Endothelial cell of umbilical vein (primary cell): ENCODE results near the gene NFKB2. TPM values are rescaled to one million over a fixed set of nuclear protein-coding genes. Genes with fewer than 3 reads are reported as not detected.

Experiments used
- BruUV-seq: library from RNA; stranded (reverse); fragments of 400-500 nt; replicated peaks from 2 replicates; lab custom pipeline; 2021; lab: Mats Ljungman, UMichigan
- CTCF ChIA-PET: fragments of 300-600, 350-600 bp; sonication (Branson Sonifier 250); formaldehyde crosslinking; loops from one replicate; lab custom pipeline; 2021; ENCODE audit warnings: antibody characterized with exemption, inconsistent platforms; lab: Charles Lee
- POLR2A ChIA-PET: fragments of 300-600, 350-600 bp; sonication (Branson Sonifier 250); formaldehyde crosslinking; loops from one replicate; lab custom pipeline; 2021; ENCODE audit warnings: antibody characterized with exemption, inconsistent platforms; lab: Charles Lee
- DNase-seq: peaks from one replicate; pipeline ENCODE4 v3.0.0-alpha.2; 2011; ENCODE audit warnings: low read depth, low spot score
- FAIRE-seq: peaks from 2 replicates; lab custom pipeline; 2011; peaks lifted over from hg19 to GRCh38; lab: Jason Lieb, UNC
- H2AFZ ChIP-seq: 2 replicates; pipeline ENCODE4 v1.6.0; 2012; ENCODE audit warnings: low read depth, low read length, control low read depth, inconsistent platforms
- H3K27ac ChIP-seq: 2 replicates; pipeline ENCODE4 v1.5.1; 2011; ENCODE audit warnings: low read depth, mild to moderate bottlenecking, control low read depth, low read length, moderate library complexity; ENCODE audit not compliant: insufficient read depth
- H3K27me3 ChIP-seq, 2 experiments: 2 replicates each; pipeline versions ENCODE4 v1.6.0 to v1.6.1; 2011; ENCODE audit warnings: low read length in 2 of 2, mixed read lengths in 1 of 2; ENCODE audit not compliant: control insufficient read depth in 2 of 2, insufficient read depth in 2 of 2
- H3K36me3 ChIP-seq, 2 experiments: 2 replicates in 1 of 2; 3 replicates in 1 of 2; pipeline ENCODE4 v1.5.1; 2011; ENCODE audit warnings: low read length in 2 of 2, mild to moderate bottlenecking in 1 of 2, moderate library complexity in 1 of 2; ENCODE audit not compliant: control insufficient read depth in 2 of 2, insufficient read depth in 2 of 2; ENCODE audit errors: extremely low read depth in 1 of 2
- H3K4me1 ChIP-seq: 3 replicates; pipeline ENCODE4 v1.5.1; 2011; ENCODE audit warnings: mild to moderate bottlenecking, low read length; ENCODE audit not compliant: control insufficient read depth, insufficient read depth; ENCODE audit errors: extremely low read depth
- H3K4me2 ChIP-seq: 2 replicates; pipeline ENCODE4 v1.6.1; 2011; ENCODE audit warnings: low read length, control low read depth, mixed read lengths; ENCODE audit not compliant: insufficient read depth
- H3K4me3 ChIP-seq, 3 experiments: fragments of 200-600 bp in 1 of 3; sonication (generic), shearing (Covaris generic) in 1 of 3; replicated peaks in 1 of 3; 2 replicates each; pipeline ENCODE4 v1.5.1; 2011 to 2016; ENCODE audit warnings: control low read depth in 3 of 3, low read length in 3 of 3, mild to moderate bottlenecking in 2 of 3, inconsistent platforms in 1 of 3, low read depth in 1 of 3, moderate library complexity in 1 of 3; ENCODE audit not compliant: insufficient read depth in 1 of 3
- H3K79me2 ChIP-seq: 2 replicates; pipeline ENCODE4 v1.6.0; 2012; ENCODE audit warnings: low read length, inconsistent platforms; ENCODE audit not compliant: control insufficient read depth, insufficient read depth
- H3K9ac ChIP-seq: replicated peaks from 2 replicates; pipeline ENCODE3; 2011; ENCODE audit warnings: low read length, control low read depth; ENCODE audit not compliant: insufficient read depth; ENCODE audit errors: extremely low read depth
- H3K9me1 ChIP-seq: replicated peaks from 3 replicates; pipeline ENCODE4 v1.6.0; 2011; ENCODE audit warnings: mild to moderate bottlenecking, low read length; ENCODE audit not compliant: control insufficient read depth, insufficient read depth; ENCODE audit errors: extremely low read depth
- H3K9me3 ChIP-seq: replicated peaks from 2 replicates; pipeline ENCODE4 v1.5.1; 2012; ENCODE audit warnings: low read length, inconsistent platforms; ENCODE audit not compliant: control insufficient read depth, insufficient read depth
- H4K20me1 ChIP-seq: replicated peaks from 2 replicates; pipeline ENCODE3; 2011; ENCODE audit warnings: mild to moderate bottlenecking, low read length; ENCODE audit not compliant: control insufficient read depth, insufficient read depth; ENCODE audit errors: extremely low read depth
- FOS ChIP-seq: IDR thresholded peaks from 2 replicates; pipeline ENCODE4 v1.6.1; 2011; ENCODE audit warnings: mild to moderate bottlenecking, low read length, moderate library complexity, borderline replicate concordance; ENCODE audit not compliant: insufficient read depth
- GATA2 ChIP-seq: IDR thresholded peaks from 2 replicates; pipeline ENCODE4 v1.7.0; 2011; ENCODE audit warnings: low read depth, mild to moderate bottlenecking, moderate library complexity, mixed read lengths, low read length; ENCODE audit not compliant: insufficient read length, insufficient read depth
- JUN ChIP-seq: IDR thresholded peaks from 2 replicates; pipeline ENCODE4 v1.6.1; 2011; ENCODE audit warnings: borderline replicate concordance, low read depth; ENCODE audit not compliant: insufficient read length, insufficient read depth
- MYC ChIP-seq: IDR thresholded peaks from one replicate; pipeline ENCODE4 v1.6.1; 2011; ENCODE audit warnings: mild to moderate bottlenecking, low read depth, low read length
- POLR2A ChIP-seq: IDR thresholded peaks from 2 replicates; pipeline ENCODE4 v1.6.1; 2012; ENCODE audit warnings: low read depth, mild to moderate bottlenecking, control low read depth, low read length
- POLR2AphosphoS5 ChIP-seq: IDR thresholded peaks from 2 replicates; pipeline ENCODE4 v1.6.1; 2012; ENCODE audit warnings: low read depth, mild to moderate bottlenecking, control low read depth, low read length, moderate library complexity; ENCODE audit not compliant: insufficient read depth
- dilution Hi-C: fragments of 300-500 bp; cut with MboI; formaldehyde crosslinking; loops from one replicate; pipeline ENCODE4 v1.15.0; 2019; ENCODE audit warnings: low sequenced_read_pairs; ENCODE audit not compliant: extremely low pct_ligation_motif_present
- intact Hi-C: fragments of 100-400 bp; cut with micrococcal nuclease; formaldehyde crosslinking; loops from one replicate; pipeline ENCODE4 v1.10.0; 2022
- polyA plus RNA-seq, 4 experiments: library from polyadenylated mRNA; depleted of rRNA in 3 of 4; stranded (reverse) in 3 of 4; unstranded in 1 of 4; fragments of >200 nt; gene quantifications; 2 replicates each; pipeline versions ENCODE4 v1.2.1 to v1.2.3, GENCODE V29; 2011 to 2012; ENCODE audit warnings: missing spikeins in 1 of 4
- total RNA-seq: library from RNA; stranded (reverse); gene quantifications from 2 replicates; pipeline ENCODE4 v1.2.3, GENCODE V29; 2021
- TF ChIP-seq, protein P1 (sequence below), 2 donors: IDR thresholded peaks; 1 replicate in 1 of 2; 2 replicates in 1 of 2; pipeline ENCODE4 v1.5.1; 2011; ENCODE audit warnings: low read length in 2 of 2, mild to moderate bottlenecking in 2 of 2, moderate library complexity in 2 of 2, control low read depth in 1 of 2, inconsistent platforms in 1 of 2, low read depth in 1 of 2; ENCODE audit not compliant: insufficient read depth in 1 of 2; ENCODE audit errors: extremely low read depth in 1 of 2
- TF ChIP-seq, protein P2 (sequence below): IDR thresholded peaks from 2 replicates; pipeline ENCODE4 v1.6.1; 2011; ENCODE audit not compliant: insufficient read depth, insufficient read length

Gene NFKB2
- total and polyA plus RNA-seq, 2 donors (not counting 3 experiments of a cell fraction or from before 2014, with no cell fraction given): 21.0 to 25.6 TPM

DNA sequence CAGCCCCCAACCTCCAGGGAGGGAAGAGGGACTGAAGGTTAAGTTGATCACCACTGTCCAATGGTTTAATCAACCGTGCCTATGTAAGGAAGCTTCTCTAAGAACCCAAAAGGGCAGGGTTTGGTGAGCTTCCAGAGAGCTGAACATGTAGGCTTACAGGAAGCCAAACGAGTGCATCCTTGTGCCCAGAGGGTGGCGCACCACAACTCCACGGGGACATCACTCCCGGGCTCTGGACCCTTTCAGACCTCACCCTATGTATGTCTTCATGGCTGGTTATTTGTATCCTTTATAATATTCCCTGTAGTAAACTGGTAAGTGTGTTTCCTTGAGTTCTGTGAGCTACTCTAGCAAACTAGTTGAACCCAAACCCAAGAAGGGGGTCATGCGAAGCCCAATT is 11.5 kb upstream of the NFKB2 start:
- no peaks in the 10 kb centered on the region for H4K20me1 ChIP-seq
- no peaks in the 10 kb centered on the region for H3K79me2 ChIP-seq
- no peak for TF ChIP-seq POLR2AphosphoS5
- TF ChIP-seq, protein P1, sequence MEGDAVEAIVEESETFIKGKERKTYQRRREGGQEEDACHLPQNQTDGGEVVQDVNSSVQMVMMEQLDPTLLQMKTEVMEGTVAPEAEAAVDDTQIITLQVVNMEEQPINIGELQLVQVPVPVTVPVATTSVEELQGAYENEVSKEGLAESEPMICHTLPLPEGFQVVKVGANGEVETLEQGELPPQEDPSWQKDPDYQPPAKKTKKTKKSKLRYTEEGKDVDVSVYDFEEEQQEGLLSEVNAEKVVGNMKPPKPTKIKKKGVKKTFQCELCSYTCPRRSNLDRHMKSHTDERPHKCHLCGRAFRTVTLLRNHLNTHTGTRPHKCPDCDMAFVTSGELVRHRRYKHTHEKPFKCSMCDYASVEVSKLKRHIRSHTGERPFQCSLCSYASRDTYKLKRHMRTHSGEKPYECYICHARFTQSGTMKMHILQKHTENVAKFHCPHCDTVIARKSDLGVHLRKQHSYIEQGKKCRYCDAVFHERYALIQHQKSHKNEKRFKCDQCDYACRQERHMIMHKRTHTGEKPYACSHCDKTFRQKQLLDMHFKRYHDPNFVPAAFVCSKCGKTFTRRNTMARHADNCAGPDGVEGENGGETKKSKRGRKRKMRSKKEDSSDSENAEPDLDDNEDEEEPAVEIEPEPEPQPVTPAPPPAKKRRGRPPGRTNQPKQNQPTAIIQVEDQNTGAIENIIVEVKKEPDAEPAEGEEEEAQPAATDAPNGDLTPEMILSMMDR (IDR thresholded peaks at IDR 0.05; ENCODE audit: extremely low read depth in 1 of 2, insufficient read depth in 1 of 2, low read depth in 1 of 2, low read length in 2 of 2): peak in 1 of 2 donors; percentile 7
- no peak for DNase-seq
- ChIA-PET POLR2A (no interaction called here), CTCF (interaction anchor here (0.7 to 5.0 kb wide), 12 partner anchors 10 to 214 kb away, joined by 3 to 30 read pairs (median 6); partner anchors contain the start of genes FBXL15 and NFKB2)
- H3K27ac ChIP-seq: no peak overlapping the region
- H3K27me3 ChIP-seq: no peaks in the 10 kb centered on the region
- no peaks in the 10 kb centered on the region for H3K4me1 ChIP-seq
- no peak overlapping the region for H3K4me2 ChIP-seq
- no peak overlapping the region for H3K9ac ChIP-seq
- intact Hi-C loops: no loop called here
- no peak overlapping the region for H2AFZ ChIP-seq
- H3K9me3 ChIP-seq: no peaks in the 10 kb centered on the region
- no TSS peak for BruUV-seq
- dilution Hi-C loops: no loop called here
- H3K4me3 ChIP-seq: no peak overlapping the region
- peaks cover 3 to 26% of the 10 kb centered on the region in 2 experiments for H3K36me3 ChIP-seq
- FAIRE-seq: no peak
- no peaks in the 10 kb centered on the region for H3K9me1 ChIP-seq

DNA sequence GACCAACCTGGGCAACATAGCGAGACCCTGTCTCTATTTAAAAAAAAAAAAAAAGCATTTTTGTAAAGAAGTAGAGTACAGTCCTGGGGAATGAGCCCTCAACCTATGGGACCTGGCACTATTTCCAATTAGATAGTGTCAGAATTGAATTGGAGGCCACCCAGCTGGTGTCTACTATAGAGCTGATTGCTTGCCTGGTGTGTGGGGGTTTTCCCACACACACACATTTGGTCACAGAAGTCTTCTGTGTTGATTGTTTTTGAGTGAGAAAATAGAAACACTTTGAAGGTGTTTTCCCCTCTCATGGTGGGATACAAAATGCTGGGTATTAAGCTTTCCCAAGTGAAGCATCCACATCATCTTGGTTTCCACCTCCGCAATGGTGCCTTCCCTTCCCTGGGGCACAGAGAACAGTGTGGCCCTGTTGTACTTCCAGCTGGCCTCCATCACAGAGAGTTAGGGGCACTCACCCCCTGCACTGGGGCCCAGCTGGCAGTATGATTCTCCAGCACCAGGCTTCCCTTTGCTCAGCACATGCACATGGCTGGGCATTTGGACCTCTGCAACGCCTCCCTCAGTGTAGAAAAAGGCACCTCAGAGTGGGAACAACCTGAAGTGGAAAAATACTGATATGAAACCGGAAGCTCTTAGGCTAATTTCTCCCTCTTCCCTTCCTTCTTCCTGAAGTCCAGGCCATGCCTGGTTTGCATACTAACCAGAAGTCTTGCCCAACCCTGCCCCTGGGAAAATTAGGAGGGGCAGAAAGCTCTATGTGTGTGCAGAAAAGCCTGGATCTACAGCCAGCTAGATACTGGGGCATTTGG is 10.7 kb upstream of the NFKB2 start:
- no peaks in the 10 kb centered on the region for H3K27me3 ChIP-seq
- no peaks in the 10 kb centered on the region for H3K9me3 ChIP-seq
- H3K36me3 ChIP-seq: peaks cover 3 to 19% of the 10 kb centered on the region in 2 experiments
- no peak overlapping the region for H2AFZ ChIP-seq
- no peak for FAIRE-seq
- no peaks in the 10 kb centered on the region for H3K79me2 ChIP-seq
- BruUV-seq: no TSS peak
- no peaks in the 10 kb centered on the region for H3K9me1 ChIP-seq
- ChIA-PET POLR2A (no interaction called here), CTCF (interaction anchor here (0.5 to 5.0 kb wide), 18 partner anchors 10 to 215 kb away, joined by 3 to 30 read pairs (median 6); partner anchors contain the start of gene NFKB2)
- no peaks in the 10 kb centered on the region for H4K20me1 ChIP-seq
- H3K4me2 ChIP-seq: no peak overlapping the region
- no peak overlapping the region for H3K4me3 ChIP-seq
- no peak overlapping the region for H3K27ac ChIP-seq
- TF ChIP-seq GATA2 (no peak), POLR2A (no peak), FOS (no peak), JUN (no peak), MYC (no peak), POLR2AphosphoS5 (no peak)
- TF ChIP-seq, protein P2, sequence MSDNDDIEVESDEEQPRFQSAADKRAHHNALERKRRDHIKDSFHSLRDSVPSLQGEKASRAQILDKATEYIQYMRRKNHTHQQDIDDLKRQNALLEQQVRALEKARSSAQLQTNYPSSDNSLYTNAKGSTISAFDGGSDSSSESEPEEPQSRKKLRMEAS: no peak
- no peak overlapping the region for H3K9ac ChIP-seq
- H3K4me1 ChIP-seq: no peaks in the 10 kb centered on the region
- DNase-seq: no peak
- intact Hi-C loops: no loop called here
- dilution Hi-C loops: no loop called here
